Measurements from ENCODE around the gene CERS1.

The CERS1 gene

DNA sequence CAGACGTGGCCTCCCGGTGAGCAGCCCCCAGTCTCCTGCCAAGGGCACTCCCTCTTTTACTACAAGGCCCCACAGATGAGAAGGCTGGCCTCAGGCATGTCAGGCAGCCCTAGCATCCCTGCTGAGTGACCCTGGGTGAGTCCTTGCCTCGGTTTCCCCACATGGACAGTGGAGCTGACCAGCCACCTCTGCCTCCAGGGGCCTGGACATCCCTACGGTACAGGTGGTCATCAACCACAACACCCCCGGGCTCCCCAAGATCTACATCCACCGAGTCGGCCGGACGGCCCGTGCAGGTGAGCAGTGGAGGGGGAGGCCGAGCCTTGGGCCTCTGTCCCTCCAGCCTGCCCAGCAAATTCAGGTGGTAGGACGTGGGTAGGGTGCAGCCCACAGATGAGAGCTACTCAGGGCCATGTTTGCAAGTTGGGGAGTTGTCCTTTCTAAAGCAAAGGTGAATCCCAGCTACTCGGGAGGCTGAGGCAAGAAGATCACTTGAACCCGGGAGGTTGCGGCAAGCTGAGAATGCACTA, 28.8 kb upstream of the CERS1 start (continued):
- TF ChIP-seq KLF10 (tag by site-specific recombination; IDR thresholded peaks at IDR 0.05) (no peak), ZNF560 (tag by site-specific recombination; IDR thresholded peaks at IDR 0.05; ENCODE audit: borderline replicate concordance) (no peak), ZBTB8A (tag by site-specific recombination; IDR thresholded peaks at IDR 0.05) (no peak), ZBTB7A (tag by site-specific recombination; IDR thresholded peaks at IDR 0.05; ENCODE audit: low read depth) (no peak), ZSCAN30 (tag by site-specific recombination; IDR thresholded peaks at IDR 0.05) (no peak)
- TF ChIP-seq, protein P1, sequence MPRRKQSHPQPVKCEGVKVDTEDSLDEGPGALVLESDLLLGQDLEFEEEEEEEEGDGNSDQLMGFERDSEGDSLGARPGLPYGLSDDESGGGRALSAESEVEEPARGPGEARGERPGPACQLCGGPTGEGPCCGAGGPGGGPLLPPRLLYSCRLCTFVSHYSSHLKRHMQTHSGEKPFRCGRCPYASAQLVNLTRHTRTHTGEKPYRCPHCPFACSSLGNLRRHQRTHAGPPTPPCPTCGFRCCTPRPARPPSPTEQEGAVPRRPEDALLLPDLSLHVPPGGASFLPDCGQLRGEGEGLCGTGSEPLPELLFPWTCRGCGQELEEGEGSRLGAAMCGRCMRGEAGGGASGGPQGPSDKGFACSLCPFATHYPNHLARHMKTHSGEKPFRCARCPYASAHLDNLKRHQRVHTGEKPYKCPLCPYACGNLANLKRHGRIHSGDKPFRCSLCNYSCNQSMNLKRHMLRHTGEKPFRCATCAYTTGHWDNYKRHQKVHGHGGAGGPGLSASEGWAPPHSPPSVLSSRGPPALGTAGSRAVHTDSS (tag by site-specific recombination; IDR thresholded peaks at IDR 0.05), result no peak
- TF ChIP-seq, protein P2, sequence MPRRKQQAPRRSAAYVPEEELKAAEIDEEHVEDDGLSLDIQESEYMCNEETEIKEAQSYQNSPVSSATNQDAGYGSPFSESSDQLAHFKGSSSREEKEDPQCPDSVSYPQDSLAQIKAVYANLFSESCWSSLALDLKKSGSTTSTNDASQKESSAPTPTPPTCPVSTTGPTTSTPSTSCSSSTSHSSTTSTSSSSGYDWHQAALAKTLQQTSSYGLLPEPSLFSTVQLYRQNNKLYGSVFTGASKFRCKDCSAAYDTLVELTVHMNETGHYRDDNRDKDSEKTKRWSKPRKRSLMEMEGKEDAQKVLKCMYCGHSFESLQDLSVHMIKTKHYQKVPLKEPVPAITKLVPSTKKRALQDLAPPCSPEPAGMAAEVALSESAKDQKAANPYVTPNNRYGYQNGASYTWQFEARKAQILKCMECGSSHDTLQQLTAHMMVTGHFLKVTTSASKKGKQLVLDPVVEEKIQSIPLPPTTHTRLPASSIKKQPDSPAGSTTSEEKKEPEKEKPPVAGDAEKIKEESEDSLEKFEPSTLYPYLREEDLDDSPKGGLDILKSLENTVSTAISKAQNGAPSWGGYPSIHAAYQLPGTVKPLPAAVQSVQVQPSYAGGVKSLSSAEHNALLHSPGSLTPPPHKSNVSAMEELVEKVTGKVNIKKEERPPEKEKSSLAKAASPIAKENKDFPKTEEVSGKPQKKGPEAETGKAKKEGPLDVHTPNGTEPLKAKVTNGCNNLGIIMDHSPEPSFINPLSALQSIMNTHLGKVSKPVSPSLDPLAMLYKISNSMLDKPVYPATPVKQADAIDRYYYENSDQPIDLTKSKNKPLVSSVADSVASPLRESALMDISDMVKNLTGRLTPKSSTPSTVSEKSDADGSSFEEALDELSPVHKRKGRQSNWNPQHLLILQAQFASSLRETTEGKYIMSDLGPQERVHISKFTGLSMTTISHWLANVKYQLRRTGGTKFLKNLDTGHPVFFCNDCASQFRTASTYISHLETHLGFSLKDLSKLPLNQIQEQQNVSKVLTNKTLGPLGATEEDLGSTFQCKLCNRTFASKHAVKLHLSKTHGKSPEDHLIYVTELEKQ (tag by site-specific recombination; IDR thresholded peaks at IDR 0.05; ENCODE audit: borderline replicate concordance), result no peak
- TF ChIP-seq, protein P3, sequence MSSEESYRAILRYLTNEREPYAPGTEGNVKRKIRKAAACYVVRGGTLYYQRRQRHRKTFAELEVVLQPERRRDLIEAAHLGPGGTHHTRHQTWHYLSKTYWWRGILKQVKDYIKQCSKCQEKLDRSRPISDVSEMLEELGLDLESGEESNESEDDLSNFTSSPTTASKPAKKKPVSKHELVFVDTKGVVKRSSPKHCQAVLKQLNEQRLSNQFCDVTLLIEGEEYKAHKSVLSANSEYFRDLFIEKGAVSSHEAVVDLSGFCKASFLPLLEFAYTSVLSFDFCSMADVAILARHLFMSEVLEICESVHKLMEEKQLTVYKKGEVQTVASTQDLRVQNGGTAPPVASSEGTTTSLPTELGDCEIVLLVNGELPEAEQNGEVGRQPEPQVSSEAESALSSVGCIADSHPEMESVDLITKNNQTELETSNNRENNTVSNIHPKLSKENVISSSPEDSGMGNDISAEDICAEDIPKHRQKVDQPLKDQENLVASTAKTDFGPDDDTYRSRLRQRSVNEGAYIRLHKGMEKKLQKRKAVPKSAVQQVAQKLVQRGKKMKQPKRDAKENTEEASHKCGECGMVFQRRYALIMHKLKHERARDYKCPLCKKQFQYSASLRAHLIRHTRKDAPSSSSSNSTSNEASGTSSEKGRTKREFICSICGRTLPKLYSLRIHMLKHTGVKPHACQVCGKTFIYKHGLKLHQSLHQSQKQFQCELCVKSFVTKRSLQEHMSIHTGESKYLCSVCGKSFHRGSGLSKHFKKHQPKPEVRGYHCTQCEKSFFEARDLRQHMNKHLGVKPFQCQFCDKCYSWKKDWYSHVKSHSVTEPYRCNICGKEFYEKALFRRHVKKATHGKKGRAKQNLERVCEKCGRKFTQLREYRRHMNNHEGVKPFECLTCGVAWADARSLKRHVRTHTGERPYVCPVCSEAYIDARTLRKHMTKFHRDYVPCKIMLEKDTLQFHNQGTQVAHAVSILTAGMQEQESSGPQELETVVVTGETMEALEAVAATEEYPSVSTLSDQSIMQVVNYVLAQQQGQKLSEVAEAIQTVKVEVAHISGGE (tag by site-specific recombination; conservative IDR thresholded peaks at IDR 0.05; ENCODE audit: low read depth), result no peak
- TF ChIP-seq, protein P4, sequence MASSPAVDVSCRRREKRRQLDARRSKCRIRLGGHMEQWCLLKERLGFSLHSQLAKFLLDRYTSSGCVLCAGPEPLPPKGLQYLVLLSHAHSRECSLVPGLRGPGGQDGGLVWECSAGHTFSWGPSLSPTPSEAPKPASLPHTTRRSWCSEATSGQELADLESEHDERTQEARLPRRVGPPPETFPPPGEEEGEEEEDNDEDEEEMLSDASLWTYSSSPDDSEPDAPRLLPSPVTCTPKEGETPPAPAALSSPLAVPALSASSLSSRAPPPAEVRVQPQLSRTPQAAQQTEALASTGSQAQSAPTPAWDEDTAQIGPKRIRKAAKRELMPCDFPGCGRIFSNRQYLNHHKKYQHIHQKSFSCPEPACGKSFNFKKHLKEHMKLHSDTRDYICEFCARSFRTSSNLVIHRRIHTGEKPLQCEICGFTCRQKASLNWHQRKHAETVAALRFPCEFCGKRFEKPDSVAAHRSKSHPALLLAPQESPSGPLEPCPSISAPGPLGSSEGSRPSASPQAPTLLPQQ (tag by site-specific recombination; IDR thresholded peaks at IDR 0.05), result no peak

DNA sequence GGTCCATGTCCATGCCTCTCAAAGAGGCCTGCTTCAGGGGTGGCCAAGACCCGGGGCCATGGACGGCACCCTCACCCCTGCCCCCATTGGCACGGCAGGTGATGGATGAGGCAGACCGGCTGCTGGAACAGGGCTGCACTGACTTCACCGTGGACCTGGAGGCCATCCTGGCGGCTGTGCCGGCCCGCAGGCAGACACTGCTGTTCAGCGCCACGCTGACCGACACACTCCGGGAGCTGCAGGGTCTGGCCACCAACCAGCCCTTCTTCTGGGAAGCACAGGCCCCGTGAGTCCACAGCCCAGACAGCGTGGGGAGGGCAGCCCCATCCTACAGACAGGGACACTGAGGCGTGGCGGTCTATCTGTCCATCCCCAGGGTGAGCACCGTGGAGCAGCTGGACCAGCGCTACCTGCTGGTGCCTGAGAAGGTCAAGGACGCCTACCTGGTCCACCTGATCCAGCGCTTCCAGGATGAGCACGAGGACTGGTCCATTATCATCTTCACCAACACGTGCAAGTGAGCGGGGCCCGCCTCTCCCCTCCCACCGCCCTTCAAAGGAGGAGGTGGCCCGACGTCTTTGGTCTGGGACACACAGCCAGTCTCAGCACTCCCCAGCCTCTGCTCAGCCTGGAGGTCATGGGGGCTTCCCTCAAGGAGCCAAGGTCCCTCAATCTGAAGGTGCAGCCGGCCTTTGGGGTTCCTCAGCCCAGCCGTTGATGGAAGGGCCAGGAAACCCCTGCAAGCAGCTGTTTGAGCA, 26.4 kb upstream of the CERS1 start:
- no peak overlapping the region for H3K27ac ChIP-seq (ENCODE audit: extremely low read depth, low read depth, low read length)
- TF ChIP-seq ZNF350 (tag by site-specific recombination; IDR thresholded peaks at IDR 0.05) (no peak), MYNN (tag by site-specific recombination; IDR thresholded peaks at IDR 0.05; ENCODE audit: borderline replicate concordance) (no peak), ZNF112 (tag by site-specific recombination; IDR thresholded peaks at IDR 0.05) (no peak), ZNF132 (tag by site-specific recombination; IDR thresholded peaks at IDR 0.05; ENCODE audit: borderline replicate concordance) (no peak), ZNF121 (tag by site-specific recombination; IDR thresholded peaks at IDR 0.05) (no peak), ZFP37 (tag by site-specific recombination; IDR thresholded peaks at IDR 0.05) (no peak), SCRT1 (tag by site-specific recombination; IDR thresholded peaks at IDR 0.05; ENCODE audit: borderline replicate concordance) (no peak), ZNF366 (tag by site-specific recombination; conservative IDR thresholded peaks at IDR 0.05) (no peak)
- TF ChIP-seq, protein P5, sequence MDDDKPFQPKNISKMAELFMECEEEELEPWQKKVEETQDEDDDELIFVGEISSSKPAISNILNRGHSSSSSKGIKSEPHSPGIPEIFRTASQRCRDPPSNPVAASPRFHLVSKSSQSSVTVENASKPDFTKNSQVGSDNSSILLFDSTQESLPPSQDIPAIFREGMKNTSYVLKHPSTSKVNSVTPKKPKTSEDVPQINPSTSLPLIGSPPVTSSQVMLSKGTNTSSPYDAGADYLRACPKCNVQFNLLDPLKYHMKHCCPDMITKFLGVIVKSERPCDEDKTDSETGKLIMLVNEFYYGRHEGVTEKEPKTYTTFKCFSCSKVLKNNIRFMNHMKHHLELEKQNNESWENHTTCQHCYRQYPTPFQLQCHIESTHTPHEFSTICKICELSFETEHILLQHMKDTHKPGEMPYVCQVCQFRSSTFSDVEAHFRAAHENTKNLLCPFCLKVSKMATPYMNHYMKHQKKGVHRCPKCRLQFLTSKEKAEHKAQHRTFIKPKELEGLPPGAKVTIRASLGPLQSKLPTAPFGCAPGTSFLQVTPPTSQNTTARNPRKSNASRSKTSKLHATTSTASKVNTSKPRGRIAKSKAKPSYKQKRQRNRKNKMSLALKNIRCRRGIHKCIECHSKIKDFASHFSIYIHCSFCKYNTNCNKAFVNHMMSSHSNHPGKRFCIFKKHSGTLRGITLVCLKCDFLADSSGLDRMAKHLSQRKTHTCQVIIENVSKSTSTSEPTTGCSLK (tag by site-specific recombination; IDR thresholded peaks at IDR 0.05), result no peak
- ChIA-PET CTCF (interaction anchor here (1.7 kb wide), 1 partner anchor 64 kb away, joined by 3 read pairs; no protein-coding TSS in a partner anchor), POLR2A (no interaction called here)
- no peaks in the 10 kb centered on the region for H3K4me1 ChIP-seq (ENCODE audit: control insufficient read depth, insufficient read depth, low read length)
- H3K9me3 ChIP-seq (ENCODE audit: control insufficient read depth, insufficient read depth, low read depth, low read length), result no peaks in the 10 kb centered on the region
- H3K4me3 ChIP-seq (ENCODE audit: low read depth, low read length), result no peak overlapping the region
- peaks cover 5 to 52% of the 10 kb centered on the region in 2 experiments; a peak in 2 of 3 replicates for H3K36me3 ChIP-seq (ENCODE audit: control insufficient read depth in 2 of 2, insufficient read depth in 1 of 2, low read length in 2 of 2)

Measured in HEK293 (cell line).